ENCODE measurements around the gene CINP.

DNA sequence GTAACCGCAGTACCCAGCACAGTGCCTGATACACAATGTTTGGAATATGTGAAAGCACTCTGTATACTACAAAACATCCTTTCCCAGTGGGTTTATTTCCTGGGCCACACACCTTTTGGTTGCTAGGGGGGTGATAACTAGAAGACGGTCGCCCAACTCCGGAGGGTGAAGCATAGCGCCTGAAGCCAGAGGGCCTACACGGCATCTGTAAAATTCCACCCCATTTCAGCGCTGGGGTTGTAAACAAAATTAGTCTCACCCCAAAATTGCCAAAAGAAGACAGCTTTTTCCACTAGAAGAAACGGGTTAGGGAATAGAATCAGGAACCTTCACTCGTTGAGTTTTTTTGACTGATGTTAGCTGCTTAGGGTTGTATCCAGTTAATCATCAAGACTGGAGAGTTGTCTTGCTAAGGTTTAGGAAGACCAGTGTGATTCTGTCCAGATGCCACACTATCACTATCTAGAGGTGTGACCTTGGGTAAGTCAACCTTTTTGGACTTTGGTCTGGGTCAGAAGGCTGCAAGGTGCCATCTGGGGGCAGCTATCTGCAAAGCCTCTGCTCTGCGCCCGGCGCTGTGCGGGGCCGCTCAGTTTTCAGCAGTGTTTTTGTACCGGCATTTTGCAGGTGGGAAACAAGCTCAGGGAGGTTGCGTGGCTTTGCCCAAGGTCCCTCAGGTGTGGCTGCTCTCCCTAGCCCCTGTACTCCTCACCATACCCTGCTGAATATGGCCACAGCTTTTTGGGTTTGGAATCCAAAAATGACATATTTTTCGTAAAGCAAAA is 41.8 kb downstream of the CINP start:
- TF ChIP-seq POLR2A (IDR thresholded peaks at IDR 0.05) = no peak
- TF ChIP-seq, protein P1, sequence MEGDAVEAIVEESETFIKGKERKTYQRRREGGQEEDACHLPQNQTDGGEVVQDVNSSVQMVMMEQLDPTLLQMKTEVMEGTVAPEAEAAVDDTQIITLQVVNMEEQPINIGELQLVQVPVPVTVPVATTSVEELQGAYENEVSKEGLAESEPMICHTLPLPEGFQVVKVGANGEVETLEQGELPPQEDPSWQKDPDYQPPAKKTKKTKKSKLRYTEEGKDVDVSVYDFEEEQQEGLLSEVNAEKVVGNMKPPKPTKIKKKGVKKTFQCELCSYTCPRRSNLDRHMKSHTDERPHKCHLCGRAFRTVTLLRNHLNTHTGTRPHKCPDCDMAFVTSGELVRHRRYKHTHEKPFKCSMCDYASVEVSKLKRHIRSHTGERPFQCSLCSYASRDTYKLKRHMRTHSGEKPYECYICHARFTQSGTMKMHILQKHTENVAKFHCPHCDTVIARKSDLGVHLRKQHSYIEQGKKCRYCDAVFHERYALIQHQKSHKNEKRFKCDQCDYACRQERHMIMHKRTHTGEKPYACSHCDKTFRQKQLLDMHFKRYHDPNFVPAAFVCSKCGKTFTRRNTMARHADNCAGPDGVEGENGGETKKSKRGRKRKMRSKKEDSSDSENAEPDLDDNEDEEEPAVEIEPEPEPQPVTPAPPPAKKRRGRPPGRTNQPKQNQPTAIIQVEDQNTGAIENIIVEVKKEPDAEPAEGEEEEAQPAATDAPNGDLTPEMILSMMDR (IDR thresholded peaks at IDR 0.05) = no peak
